Peyer's patch (tissue), 4 donors: ENCODE results near the gene ZNF827.

Experiments
- POLR2A ChIP-seq, 2 donors: fragments of 450-650 bp; IDR thresholded peaks; one replicate each; pipeline ENCODE4 v1.5.1; 2017; ENCODE audit warnings: antibody characterized with exemption in 2 of 2, mild to moderate bottlenecking in 2 of 2, moderate library complexity in 2 of 2
- TF ChIP-seq, protein P1 (sequence below), 6 experiments: fragments of 450-650 bp in 4 of 6; fragments of 200-600 bp in 2 of 6; sonication (generic) in 1 of 6; IDR thresholded peaks; one replicate each; pipeline ENCODE4 v1.5.1; 2017 to 2019; ENCODE audit warnings: antibody characterized with exemption in 6 of 6, mild to moderate bottlenecking in 3 of 6, moderate library complexity in 1 of 6

DNA sequence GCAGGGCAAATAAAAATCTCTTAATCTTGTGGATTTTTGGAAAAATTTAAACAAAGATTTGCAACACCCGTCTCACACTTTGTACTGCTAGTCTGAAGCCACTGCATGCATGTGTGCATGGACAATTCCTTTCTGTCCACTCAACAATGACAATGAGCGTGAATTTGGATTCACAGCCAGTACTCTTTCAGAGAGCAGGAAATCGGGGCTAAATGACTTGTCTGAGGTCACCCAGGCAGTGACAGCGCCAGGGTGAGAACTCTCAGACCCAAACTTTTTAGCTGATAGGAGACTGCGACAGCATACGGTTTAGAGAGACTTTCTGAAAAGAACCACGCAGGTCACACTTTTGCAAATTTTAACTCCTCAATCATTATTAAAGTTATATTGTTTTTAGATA lies 90.9 kb downstream of the ZNF827 start:
- TF ChIP-seq, protein P1, sequence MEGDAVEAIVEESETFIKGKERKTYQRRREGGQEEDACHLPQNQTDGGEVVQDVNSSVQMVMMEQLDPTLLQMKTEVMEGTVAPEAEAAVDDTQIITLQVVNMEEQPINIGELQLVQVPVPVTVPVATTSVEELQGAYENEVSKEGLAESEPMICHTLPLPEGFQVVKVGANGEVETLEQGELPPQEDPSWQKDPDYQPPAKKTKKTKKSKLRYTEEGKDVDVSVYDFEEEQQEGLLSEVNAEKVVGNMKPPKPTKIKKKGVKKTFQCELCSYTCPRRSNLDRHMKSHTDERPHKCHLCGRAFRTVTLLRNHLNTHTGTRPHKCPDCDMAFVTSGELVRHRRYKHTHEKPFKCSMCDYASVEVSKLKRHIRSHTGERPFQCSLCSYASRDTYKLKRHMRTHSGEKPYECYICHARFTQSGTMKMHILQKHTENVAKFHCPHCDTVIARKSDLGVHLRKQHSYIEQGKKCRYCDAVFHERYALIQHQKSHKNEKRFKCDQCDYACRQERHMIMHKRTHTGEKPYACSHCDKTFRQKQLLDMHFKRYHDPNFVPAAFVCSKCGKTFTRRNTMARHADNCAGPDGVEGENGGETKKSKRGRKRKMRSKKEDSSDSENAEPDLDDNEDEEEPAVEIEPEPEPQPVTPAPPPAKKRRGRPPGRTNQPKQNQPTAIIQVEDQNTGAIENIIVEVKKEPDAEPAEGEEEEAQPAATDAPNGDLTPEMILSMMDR (IDR thresholded peaks at IDR 0.05) = no peak
- TF ChIP-seq POLR2A (IDR thresholded peaks at IDR 0.05) = no peak
